HepG2 (cell line): Measurements from ENCODE around the gene GNAS-AS1. TPM values are rescaled to one million over a fixed set of nuclear protein-coding genes. Genes with fewer than 3 reads are reported as not detected.

ENCODE experiments used
- ARNT ChIP-seq: fragments of 450-650 bp; IDR thresholded peaks from 2 replicates; pipeline ENCODE4 v1.6.1; 2017
- GFI1 ChIP-seq: sonication (generic); formaldehyde crosslinking; IDR thresholded peaks from 2 replicates; pipeline ENCODE4 v1.5.0; 2020; ENCODE audit warnings: missing genetic modification reagents, mild to moderate bottlenecking, borderline replicate concordance
- KDM5B ChIP-seq: sonication (generic); formaldehyde crosslinking; IDR thresholded peaks from 2 replicates; pipeline ENCODE4 v1.4.0; 2020; ENCODE audit warnings: missing genetic modification reagents, mild to moderate bottlenecking, borderline replicate concordance
- MIER2 ChIP-seq: IDR thresholded peaks from 2 replicates; pipeline ENCODE4 v1.6.1; 2016; ENCODE audit warnings: missing biosample characterization, missing genetic modification reagents
- NCOA2 ChIP-seq: sonication (generic); formaldehyde crosslinking; IDR thresholded peaks from 2 replicates; pipeline ENCODE4 v1.8.0; 2022; ENCODE audit warnings: inconsistent platforms
- SP1 ChIP-seq, 2 experiments: fragments of 450-650 bp in 1 of 2; sonication (generic) in 1 of 2; formaldehyde crosslinking in 1 of 2; IDR thresholded peaks; 2 replicates each; pipeline versions ENCODE4 v1.4.0 to v1.6.1; 2016 to 2020; ENCODE audit warnings: missing genetic modification reagents in 1 of 2
- SP4 ChIP-seq: sonication (generic); formaldehyde crosslinking; IDR thresholded peaks from 2 replicates; pipeline ENCODE4 v1.8.1; 2023; ENCODE audit warnings: mild to moderate bottlenecking, missing genetic modification reagents
- STAG1 ChIP-seq: sonication (generic); formaldehyde crosslinking; IDR thresholded peaks from 2 replicates; pipeline ENCODE4 v1.4.0; 2020; ENCODE audit warnings: missing genetic modification reagents
- ZKSCAN1 ChIP-seq: fragments of 150-350 bp; IDR thresholded peaks from 2 replicates; pipeline ENCODE4 v1.6.1; 2014; ENCODE audit warnings: low read length
- ZNF761 ChIP-seq: sonication (generic); formaldehyde crosslinking; conservative IDR thresholded peaks from 2 replicates; pipeline ENCODE4 v1.4.0; 2020; ENCODE audit warnings: mild to moderate bottlenecking, missing genetic modification reagents
- polyA plus RNA-seq, 8 experiments: library from polyadenylated mRNA; depleted of rRNA in 3 of 8; stranded (reverse) in 7 of 8; unstranded in 1 of 8; fragments of >200 nt; fragmentation: Illumina TruSeq in 4 of 8; extraction: Trizol in 4 of 8; gene quantifications; 2 replicates each; pipeline versions ENCODE4 v1.2.1 to v1.2.3, GENCODE V29; 2011 to 2016; ENCODE audit warnings: low read depth in 4 of 8, missing spikeins in 1 of 8, mixed read lengths in 1 of 8; ENCODE audit not compliant: insufficient read depth in 1 of 8
- total RNA-seq, 5 experiments: library from RNA; depleted of rRNA; stranded (reverse); fragments of >200 nt; fragmentation: Illumina TruSeq; extraction: Trizol; gene quantifications; 2 replicates each; pipeline ENCODE4 v1.2.3, GENCODE V29; 2016; ENCODE audit warnings: low read depth in 1 of 5
- TF ChIP-seq, protein P1 (sequence below): sonication (generic); formaldehyde crosslinking; IDR thresholded peaks from 2 replicates; pipeline ENCODE4 v1.5.1; 2020; ENCODE audit warnings: missing genetic modification reagents, mild to moderate bottlenecking, borderline replicate concordance
- TF ChIP-seq, protein P2 (sequence below): sonication (generic); formaldehyde crosslinking; IDR thresholded peaks from 2 replicates; pipeline ENCODE4 v1.4.0; 2020; ENCODE audit warnings: mild to moderate bottlenecking, missing genetic modification reagents, borderline replicate concordance
- TF ChIP-seq, protein P3 (sequence below): sonication (generic); formaldehyde crosslinking; IDR thresholded peaks from 2 replicates; pipeline ENCODE4 v1.8.0; 2022; ENCODE audit warnings: mild to moderate bottlenecking, missing genetic modification reagents; ENCODE audit not compliant: insufficient replicate concordance
- TF ChIP-seq, protein P4 (sequence below): sonication (generic); formaldehyde crosslinking; IDR thresholded peaks from 2 replicates; pipeline ENCODE4 v1.8.1; 2023; ENCODE audit warnings: missing genetic modification reagents, mild to moderate bottlenecking, borderline replicate concordance
- TF ChIP-seq, protein P5 (sequence below): sonication (generic); formaldehyde crosslinking; IDR thresholded peaks from 2 replicates; pipeline ENCODE4 v1.5.0; 2020; ENCODE audit warnings: mild to moderate bottlenecking, missing genetic modification reagents, borderline replicate concordance

GNAS-AS1 gene
- total and polyA plus RNA-seq, 2 of the 13 experiments (the other 11 are each of a cell fraction or from before 2014, with no cell fraction given) = not detected

DNA sequence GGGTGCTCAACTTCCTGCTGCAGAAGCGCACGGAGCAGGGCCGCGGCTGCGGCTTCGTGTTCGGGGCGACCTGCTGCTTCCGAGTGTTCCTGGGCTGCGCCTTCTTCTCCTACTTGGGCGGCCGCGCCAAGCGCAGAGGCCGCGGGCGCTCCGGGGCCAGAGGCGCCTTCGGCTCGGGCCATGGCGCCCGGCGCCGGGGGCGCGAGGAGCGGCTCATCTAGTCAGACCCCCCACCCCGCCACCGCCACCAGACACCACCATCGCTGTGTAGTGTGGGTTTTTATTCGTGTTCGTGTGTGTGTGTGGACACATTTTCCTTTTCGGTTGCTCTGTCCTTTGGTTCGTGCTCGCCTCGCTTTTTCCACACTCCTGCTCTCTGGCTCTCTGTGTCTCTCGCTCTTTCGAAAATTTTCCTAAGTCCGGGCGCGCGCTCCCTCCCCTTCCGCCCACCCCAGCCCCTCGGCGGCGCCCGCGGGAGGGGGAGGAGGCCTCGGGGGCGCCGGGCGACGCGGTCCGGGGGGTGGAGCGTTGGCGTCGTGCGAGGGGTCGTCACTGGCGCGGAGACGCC is 39.9 kb upstream of the GNAS-AS1 start (continued):
- TF ChIP-seq, protein P1, sequence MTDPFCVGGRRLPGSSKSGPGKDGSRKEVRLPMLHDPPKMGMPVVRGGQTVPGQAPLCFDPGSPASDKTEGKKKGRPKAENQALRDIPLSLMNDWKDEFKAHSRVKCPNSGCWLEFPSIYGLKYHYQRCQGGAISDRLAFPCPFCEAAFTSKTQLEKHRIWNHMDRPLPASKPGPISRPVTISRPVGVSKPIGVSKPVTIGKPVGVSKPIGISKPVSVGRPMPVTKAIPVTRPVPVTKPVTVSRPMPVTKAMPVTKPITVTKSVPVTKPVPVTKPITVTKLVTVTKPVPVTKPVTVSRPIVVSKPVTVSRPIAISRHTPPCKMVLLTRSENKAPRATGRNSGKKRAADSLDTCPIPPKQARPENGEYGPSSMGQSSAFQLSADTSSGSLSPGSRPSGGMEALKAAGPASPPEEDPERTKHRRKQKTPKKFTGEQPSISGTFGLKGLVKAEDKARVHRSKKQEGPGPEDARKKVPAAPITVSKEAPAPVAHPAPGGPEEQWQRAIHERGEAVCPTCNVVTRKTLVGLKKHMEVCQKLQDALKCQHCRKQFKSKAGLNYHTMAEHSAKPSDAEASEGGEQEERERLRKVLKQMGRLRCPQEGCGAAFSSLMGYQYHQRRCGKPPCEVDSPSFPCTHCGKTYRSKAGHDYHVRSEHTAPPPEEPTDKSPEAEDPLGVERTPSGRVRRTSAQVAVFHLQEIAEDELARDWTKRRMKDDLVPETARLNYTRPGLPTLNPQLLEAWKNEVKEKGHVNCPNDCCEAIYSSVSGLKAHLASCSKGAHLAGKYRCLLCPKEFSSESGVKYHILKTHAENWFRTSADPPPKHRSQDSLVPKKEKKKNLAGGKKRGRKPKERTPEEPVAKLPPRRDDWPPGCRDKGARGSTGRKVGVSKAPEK (CRISPR knock-in tag) = peak; percentile 87
- TF ChIP-seq, protein P2, sequence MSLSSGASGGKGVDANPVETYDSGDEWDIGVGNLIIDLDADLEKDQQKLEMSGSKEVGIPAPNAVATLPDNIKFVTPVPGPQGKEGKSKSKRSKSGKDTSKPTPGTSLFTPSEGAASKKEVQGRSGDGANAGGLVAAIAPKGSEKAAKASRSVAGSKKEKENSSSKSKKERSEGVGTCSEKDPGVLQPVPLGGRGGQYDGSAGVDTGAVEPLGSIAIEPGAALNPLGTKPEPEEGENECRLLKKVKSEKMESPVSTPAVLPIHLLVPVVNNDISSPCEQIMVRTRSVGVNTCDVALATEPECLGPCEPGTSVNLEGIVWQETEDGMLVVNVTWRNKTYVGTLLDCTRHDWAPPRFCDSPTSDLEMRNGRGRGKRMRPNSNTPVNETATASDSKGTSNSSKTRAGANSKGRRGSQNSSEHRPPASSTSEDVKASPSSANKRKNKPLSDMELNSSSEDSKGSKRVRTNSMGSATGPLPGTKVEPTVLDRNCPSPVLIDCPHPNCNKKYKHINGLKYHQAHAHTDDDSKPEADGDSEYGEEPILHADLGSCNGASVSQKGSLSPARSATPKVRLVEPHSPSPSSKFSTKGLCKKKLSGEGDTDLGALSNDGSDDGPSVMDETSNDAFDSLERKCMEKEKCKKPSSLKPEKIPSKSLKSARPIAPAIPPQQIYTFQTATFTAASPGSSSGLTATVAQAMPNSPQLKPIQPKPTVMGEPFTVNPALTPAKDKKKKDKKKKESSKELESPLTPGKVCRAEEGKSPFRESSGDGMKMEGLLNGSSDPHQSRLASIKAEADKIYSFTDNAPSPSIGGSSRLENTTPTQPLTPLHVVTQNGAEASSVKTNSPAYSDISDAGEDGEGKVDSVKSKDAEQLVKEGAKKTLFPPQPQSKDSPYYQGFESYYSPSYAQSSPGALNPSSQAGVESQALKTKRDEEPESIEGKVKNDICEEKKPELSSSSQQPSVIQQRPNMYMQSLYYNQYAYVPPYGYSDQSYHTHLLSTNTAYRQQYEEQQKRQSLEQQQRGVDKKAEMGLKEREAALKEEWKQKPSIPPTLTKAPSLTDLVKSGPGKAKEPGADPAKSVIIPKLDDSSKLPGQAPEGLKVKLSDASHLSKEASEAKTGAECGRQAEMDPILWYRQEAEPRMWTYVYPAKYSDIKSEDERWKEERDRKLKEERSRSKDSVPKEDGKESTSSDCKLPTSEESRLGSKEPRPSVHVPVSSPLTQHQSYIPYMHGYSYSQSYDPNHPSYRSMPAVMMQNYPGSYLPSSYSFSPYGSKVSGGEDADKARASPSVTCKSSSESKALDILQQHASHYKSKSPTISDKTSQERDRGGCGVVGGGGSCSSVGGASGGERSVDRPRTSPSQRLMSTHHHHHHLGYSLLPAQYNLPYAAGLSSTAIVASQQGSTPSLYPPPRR (CRISPR knock-in tag) = no peak; the same call in 1 of the 2 replicates
- TF ChIP-seq ARNT (no peak), KDM5B (CRISPR knock-in tag) (peak; percentile 96), ZNF761 (CRISPR knock-in tag) (no peak), GFI1 (0 out of 2 replicates have a peak, but pooled peaks have one; percentile 26), STAG1 (no peak), ZKSCAN1 (no peak), SP1 (IDR thresholded peaks at IDR 0.05) (no peak), SP1 (CRISPR knock-in tag; IDR thresholded peaks at IDR 0.05) (peak; percentile 60; the same call in 1 of the 2 replicates), SP4 (CRISPR knock-in tag) (peak; percentile 24; the same call in 1 of the 2 replicates), NCOA2 (CRISPR knock-in tag) (no peak; the same call in 1 of the 2 replicates), MIER2 (no peak)
- TF ChIP-seq, protein P3, sequence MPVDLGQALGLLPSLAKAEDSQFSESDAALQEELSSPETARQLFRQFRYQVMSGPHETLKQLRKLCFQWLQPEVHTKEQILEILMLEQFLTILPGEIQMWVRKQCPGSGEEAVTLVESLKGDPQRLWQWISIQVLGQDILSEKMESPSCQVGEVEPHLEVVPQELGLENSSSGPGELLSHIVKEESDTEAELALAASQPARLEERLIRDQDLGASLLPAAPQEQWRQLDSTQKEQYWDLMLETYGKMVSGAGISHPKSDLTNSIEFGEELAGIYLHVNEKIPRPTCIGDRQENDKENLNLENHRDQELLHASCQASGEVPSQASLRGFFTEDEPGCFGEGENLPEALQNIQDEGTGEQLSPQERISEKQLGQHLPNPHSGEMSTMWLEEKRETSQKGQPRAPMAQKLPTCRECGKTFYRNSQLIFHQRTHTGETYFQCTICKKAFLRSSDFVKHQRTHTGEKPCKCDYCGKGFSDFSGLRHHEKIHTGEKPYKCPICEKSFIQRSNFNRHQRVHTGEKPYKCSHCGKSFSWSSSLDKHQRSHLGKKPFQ = no peak
- TF ChIP-seq, protein P4, sequence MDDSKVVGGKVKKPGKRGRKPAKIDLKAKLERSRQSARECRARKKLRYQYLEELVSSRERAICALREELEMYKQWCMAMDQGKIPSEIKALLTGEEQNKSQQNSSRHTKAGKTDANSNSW = peak; percentile 18; the same call in 1 of the 2 replicates
- TF ChIP-seq, protein P5, sequence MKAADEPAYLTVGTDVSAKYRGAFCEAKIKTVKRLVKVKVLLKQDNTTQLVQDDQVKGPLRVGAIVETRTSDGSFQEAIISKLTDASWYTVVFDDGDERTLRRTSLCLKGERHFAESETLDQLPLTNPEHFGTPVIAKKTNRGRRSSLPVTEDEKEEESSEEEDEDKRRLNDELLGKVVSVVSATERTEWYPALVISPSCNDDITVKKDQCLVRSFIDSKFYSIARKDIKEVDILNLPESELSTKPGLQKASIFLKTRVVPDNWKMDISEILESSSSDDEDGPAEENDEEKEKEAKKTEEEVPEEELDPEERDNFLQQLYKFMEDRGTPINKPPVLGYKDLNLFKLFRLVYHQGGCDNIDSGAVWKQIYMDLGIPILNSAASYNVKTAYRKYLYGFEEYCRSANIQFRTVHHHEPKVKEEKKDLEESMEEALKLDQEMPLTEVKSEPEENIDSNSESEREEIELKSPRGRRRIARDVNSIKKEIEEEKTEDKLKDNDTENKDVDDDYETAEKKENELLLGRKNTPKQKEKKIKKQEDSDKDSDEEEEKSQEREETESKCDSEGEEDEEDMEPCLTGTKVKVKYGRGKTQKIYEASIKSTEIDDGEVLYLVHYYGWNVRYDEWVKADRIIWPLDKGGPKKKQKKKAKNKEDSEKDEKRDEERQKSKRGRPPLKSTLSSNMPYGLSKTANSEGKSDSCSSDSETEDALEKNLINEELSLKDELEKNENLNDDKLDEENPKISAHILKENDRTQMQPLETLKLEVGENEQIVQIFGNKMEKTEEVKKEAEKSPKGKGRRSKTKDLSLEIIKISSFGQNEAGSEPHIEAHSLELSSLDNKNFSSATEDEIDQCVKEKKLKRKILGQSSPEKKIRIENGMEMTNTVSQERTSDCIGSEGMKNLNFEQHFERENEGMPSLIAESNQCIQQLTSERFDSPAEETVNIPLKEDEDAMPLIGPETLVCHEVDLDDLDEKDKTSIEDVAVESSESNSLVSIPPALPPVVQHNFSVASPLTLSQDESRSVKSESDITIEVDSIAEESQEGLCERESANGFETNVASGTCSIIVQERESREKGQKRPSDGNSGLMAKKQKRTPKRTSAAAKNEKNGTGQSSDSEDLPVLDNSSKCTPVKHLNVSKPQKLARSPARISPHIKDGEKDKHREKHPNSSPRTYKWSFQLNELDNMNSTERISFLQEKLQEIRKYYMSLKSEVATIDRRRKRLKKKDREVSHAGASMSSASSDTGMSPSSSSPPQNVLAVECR = no peak; the same call in 1 of the 2 replicates
